Mesothelial cell of epicardium (in vitro differentiated cells): ENCODE results near the gene DNMT1. TPM values are rescaled to one million over a fixed set of nuclear protein-coding genes. Genes with fewer than 3 reads are reported as not detected.
A peak's percentile ranks its signal among the peaks of the same experiment; 100 is the strongest.

Source experiments
- DNase-seq, 2 experiments: peaks; one replicate each; pipeline ENCODE4 v3.0.0; 2021; ENCODE audit warnings: low spot score in 2 of 2; ENCODE audit not compliant: unreplicated experiment in 2 of 2
- H3K27ac Mint-ChIP-seq: 2 replicates; pipeline ENCODE4 v1.8.0; 2021; ENCODE audit warnings: mixed read lengths
- H3K27me3 Mint-ChIP-seq: 2 replicates; pipeline ENCODE4 v1.8.0; 2021; ENCODE audit warnings: low read depth, mixed read lengths
- H3K36me3 Mint-ChIP-seq: 2 replicates; pipeline ENCODE4 v1.8.0; 2021; ENCODE audit warnings: mixed read lengths
- H3K4me1 Mint-ChIP-seq: 2 replicates; pipeline ENCODE4 v1.8.0; 2021; ENCODE audit warnings: mixed read lengths
- H3K4me3 Mint-ChIP-seq: 2 replicates; pipeline ENCODE4 v1.8.0; 2021; ENCODE audit warnings: mild to moderate bottlenecking, moderate library complexity, mixed read lengths
- H3K9me3 Mint-ChIP-seq: 2 replicates; pipeline ENCODE4 v1.8.0; 2021; ENCODE audit warnings: mixed read lengths
- microRNA-seq: library from miRNA; unstranded; fragments of <30 nt; microRNA quantifications from one replicate; pipeline ENCODE4 v1.2.0, GENCODE V29; 2021; ENCODE audit warnings: inconsistent platforms, mixed read lengths
- total RNA-seq: library from RNA; stranded (reverse); gene quantifications from 3 replicates; pipeline ENCODE4 v1.2.1, GENCODE V29; 2021
- TF ChIP-seq, protein P1 (sequence below): fragments of 200-600 bp; sonication (generic); IDR thresholded peaks from one replicate; pipeline ENCODE4 v1.5.0; 2021; ENCODE audit warnings: antibody characterized with exemption; ENCODE audit not compliant: unreplicated experiment

Gene DNMT1
- total RNA-seq, 1 donor from 2014 or later, result 110 TPM

DNA sequence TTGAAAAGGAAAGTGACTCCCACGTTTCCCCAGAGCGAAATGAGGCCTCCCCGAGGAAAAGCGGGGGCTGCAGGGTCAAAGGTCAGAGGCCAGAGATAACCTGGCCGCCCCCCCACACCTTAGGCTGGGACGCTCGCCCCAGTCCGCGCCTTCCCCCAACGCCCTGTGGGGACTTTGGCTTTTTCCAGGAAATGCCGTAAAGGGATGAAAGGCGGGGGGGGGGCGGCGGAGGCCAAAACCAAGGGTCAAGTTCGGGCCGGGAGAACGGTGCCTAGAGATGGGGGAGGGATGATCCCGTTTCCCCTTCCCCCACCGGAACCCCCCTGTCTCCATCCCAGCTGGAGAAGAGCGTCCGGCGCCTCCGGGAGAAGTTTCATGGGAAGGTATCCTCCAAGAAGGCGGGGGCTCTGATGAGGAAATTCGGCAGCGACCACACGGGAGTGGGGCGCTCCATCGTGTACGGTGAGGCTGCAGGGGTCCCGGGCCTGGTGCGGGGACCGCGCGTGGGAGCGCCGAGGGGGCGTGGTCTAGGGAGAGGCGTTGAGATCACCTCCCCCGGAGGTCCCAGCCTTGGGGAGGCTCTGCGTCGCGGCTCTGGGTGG lies 108.1 kb downstream of the DNMT1 start:
- peaks cover 12% of the 10 kb centered on the region for H3K36me3 Mint-ChIP-seq
- no peaks in the 10 kb centered on the region for H3K9me3 Mint-ChIP-seq
- no peak for DNase-seq
- peaks cover 25% of the 10 kb centered on the region for H3K27me3 Mint-ChIP-seq
- peak overlapping the region; percentile 74 for H3K4me3 Mint-ChIP-seq
- no peaks in the 10 kb centered on the region for H3K4me1 Mint-ChIP-seq
- TF ChIP-seq, protein P1, sequence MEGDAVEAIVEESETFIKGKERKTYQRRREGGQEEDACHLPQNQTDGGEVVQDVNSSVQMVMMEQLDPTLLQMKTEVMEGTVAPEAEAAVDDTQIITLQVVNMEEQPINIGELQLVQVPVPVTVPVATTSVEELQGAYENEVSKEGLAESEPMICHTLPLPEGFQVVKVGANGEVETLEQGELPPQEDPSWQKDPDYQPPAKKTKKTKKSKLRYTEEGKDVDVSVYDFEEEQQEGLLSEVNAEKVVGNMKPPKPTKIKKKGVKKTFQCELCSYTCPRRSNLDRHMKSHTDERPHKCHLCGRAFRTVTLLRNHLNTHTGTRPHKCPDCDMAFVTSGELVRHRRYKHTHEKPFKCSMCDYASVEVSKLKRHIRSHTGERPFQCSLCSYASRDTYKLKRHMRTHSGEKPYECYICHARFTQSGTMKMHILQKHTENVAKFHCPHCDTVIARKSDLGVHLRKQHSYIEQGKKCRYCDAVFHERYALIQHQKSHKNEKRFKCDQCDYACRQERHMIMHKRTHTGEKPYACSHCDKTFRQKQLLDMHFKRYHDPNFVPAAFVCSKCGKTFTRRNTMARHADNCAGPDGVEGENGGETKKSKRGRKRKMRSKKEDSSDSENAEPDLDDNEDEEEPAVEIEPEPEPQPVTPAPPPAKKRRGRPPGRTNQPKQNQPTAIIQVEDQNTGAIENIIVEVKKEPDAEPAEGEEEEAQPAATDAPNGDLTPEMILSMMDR, result no peak
- H3K27ac Mint-ChIP-seq, result no peak overlapping the region

DNA sequence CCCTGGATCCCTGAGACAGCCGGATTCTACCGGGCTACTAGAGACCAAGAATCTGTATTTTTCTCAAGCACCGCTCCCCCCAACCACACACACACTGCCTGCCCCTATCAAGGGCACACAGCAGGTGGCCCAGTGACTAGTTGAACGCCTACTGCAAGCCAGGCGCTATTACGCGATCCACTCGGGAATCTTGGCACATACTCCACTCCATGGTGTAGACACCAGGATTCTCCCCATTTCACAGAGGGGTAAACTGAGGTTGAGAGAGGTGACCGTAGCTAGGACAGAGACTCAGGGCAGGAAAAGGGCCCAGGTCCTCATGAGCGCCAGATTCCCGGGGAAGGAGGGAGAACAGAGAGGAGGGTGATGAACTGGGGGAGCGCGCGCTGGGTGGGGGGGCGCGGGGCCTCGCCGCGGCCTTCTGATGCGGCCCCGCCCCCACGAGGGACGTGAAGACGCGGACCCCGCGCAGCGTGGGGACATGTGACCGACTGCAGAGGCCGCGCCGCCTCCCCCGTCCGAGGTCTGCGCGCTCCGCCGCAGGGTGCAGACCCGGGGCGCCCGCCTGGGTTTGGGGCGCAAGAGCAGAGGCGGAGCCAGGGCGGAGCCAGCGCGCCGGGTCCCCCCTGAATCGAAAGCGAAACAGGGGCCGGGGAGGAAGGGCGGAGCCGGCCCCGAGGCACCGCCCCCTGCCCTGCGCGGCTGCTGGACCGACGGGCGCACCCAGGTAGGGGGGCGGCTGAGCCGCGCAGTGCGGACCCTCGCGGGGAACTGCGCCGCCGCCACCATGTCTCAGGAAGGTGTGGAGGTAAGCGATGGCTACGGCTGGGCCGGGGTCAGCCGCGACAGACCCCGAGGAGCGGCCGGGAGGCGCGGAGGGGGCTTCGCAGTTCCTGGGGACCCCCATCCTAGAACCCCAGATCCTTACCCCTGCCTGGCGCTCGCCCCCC lies 108.8 kb downstream of the DNMT1 start, which contains the start of gene SHFL:
Gene SHFL, plus strand, starts transcription at position 677 of the 950 bp plus-strand sequence. Its CDS starts 111 bp downstream, at position 788.
- peak; percentile 60 to 73 for DNase-seq
- H3K9me3 Mint-ChIP-seq, result no peaks in the 10 kb centered on the region
- peaks cover 27% of the 10 kb centered on the region for H3K27me3 Mint-ChIP-seq
- TF ChIP-seq, protein P1, result no peak
- no peak within 1 kb of the TSS for H3K27ac Mint-ChIP-seq
- peak within 1 kb of the TSS; percentile 74 for H3K4me3 Mint-ChIP-seq
- no peaks in the 10 kb centered on the region for H3K4me1 Mint-ChIP-seq
- H3K36me3 Mint-ChIP-seq, result peaks cover 9% of the 10 kb centered on the region

DNA sequence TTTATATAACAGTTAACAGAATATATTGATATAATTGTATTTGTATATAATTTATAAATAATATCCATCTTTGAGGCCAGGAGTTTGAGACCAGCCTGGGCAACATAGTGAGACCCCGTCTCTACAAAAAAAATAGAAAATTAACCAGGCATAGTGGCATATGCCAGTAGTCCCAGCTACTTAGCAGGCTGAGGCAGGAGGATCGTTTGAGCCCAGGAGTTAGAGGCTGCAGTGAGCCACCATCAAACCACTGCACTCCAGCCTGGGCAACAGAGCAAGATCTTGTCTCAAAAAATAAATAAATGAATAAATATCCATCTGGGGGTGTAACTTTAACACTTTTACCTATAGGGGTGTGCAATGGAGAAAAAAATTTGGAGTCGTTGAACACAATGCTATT lies 110.0 kb downstream of the DNMT1 start:
- Mint-ChIP-seq H3K27me3 (peaks cover 29% of the 10 kb centered on the region), H3K4me1 (no peaks in the 10 kb centered on the region), H3K4me3 (peak overlapping the region; percentile 74), H3K36me3 (peaks cover 5% of the 10 kb centered on the region), H3K9me3 (no peaks in the 10 kb centered on the region), H3K27ac (no peak overlapping the region)
- TF ChIP-seq, protein P1, result no peak
- DNase-seq, result no peak

DNA sequence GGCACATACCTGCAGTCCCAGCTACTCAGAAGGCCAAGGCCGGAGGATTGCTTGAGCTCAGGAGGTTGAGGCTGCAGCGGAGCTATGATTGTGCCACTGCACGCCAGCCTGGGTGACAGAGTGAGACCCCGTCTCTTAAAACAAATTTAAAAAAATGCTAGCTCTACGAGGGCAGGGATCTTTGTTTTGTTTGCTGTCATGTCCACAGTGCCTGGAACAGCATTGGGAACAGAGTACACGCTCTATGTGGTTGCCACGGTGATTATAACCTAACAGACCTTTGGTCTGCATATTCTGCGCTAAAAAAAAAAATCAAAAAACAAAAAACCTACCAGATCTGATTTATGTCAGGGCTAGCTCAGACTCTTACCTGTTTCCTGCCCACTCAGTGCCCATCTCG lies 110.8 kb downstream of the DNMT1 start:
- no peak for DNase-seq
- no peaks in the 10 kb centered on the region for H3K4me1 Mint-ChIP-seq

More for the DNA sequence above, 110.8 kb downstream of the DNMT1 start:
- no peaks in the 10 kb centered on the region for H3K9me3 Mint-ChIP-seq
- TF ChIP-seq, protein P1, result no peak
- no peak overlapping the region for H3K4me3 Mint-ChIP-seq
- H3K36me3 Mint-ChIP-seq, result no peaks in the 10 kb centered on the region
- no peak overlapping the region for H3K27ac Mint-ChIP-seq
- H3K27me3 Mint-ChIP-seq, result peaks cover 36% of the 10 kb centered on the region

Small RNA genes within 50 kb of the gene (microRNA-seq; reads per million reads assigned to microRNA genes)
- gene MIR4322, result not detected

Other genes with a start within 250 kb of the DNMT1 start
- 3.3 to 4.4 TPM (median 4.0 TPM) in 3 replicates for gene COL5A3, start 184.4 kb downstream of the DNMT1 start, total RNA-seq
- gene RDH8, start 181.5 kb downstream of the DNMT1 start, total RNA-seq, result not detected in 3 replicates
- gene SHFL, start 108.6 kb downstream of the DNMT1 start, total RNA-seq, result 30.6 to 34.6 TPM (median 33.0 TPM) in 3 replicates
- 0.85 to 1.6 TPM (median 0.97 TPM) in 3 replicates for gene ANGPTL6, start 92.3 kb downstream of the DNMT1 start, total RNA-seq
- 53.2 to 64.2 TPM (median 62.1 TPM) in 3 replicates for gene PPAN, start 88.6 kb downstream of the DNMT1 start, total RNA-seq
- 30.8 to 33.6 TPM (median 31.2 TPM) in 3 replicates for gene P2RY11, start 83.3 kb downstream of the DNMT1 start, total RNA-seq
- 199 to 207 TPM (median 207 TPM) in 3 replicates for gene EIF3G, start 75.1 kb downstream of the DNMT1 start, total RNA-seq
- 34.6 to 36.9 TPM (median 34.9 TPM) in 3 replicates for gene S1PR2, start 36.4 kb upstream of the DNMT1 start, total RNA-seq
- gene MRPL4, start 57.3 kb upstream of the DNMT1 start, total RNA-seq, result 54.1 to 57.4 TPM (median 54.4 TPM) in 3 replicates
- gene ICAM1, start 76.2 kb upstream of the DNMT1 start, total RNA-seq, result 9.0 to 11.6 TPM (median 9.6 TPM) in 3 replicates
- gene ICAM4, start 92.0 kb upstream of the DNMT1 start, total RNA-seq, result 2.0 to 2.6 TPM (median 2.4 TPM) in 3 replicates
- 3.3 to 5.7 TPM (median 4.9 TPM) in 3 replicates for gene ICAM5, start 95.0 kb upstream of the DNMT1 start, total RNA-seq
- 12.8 to 14.9 TPM (median 13.5 TPM) in 3 replicates for gene ZGLP1, start 114.9 kb upstream of the DNMT1 start, total RNA-seq
- gene FDX2, start 121.1 kb upstream of the DNMT1 start, total RNA-seq, result 17.9 to 20.9 TPM (median 18.6 TPM) in 3 replicates
- 51.1 to 55.7 TPM (median 52.4 TPM) in 3 replicates for gene RAVER1, start 138.6 kb upstream of the DNMT1 start, total RNA-seq
- gene ICAM3, start 144.7 kb upstream of the DNMT1 start, total RNA-seq, result 2.0 to 2.7 TPM (median 2.3 TPM) in 3 replicates
- gene TYK2, start 185.6 kb upstream of the DNMT1 start, total RNA-seq, result 142 to 148 TPM (median 146 TPM) in 3 replicates
- gene CDC37, start 208.6 kb upstream of the DNMT1 start, total RNA-seq, result 153 to 160 TPM (median 159 TPM) in 3 replicates
- 2.9 to 3.1 TPM (median 3.0 TPM) in 3 replicates for gene PDE4A, start 225.6 kb upstream of the DNMT1 start, total RNA-seq